ENCODE measurements around the gene JAML. TPM values are rescaled to one million over a fixed set of nuclear protein-coding genes. Genes with fewer than 3 reads are reported as not detected.

JAML gene
- total RNA-seq, 1 experiment from 2014 or later: not detected

GRCh38 chr11:118148856-118149255 is 76.0 kb downstream of the JAML start:
- H3K27me3 Mint-ChIP-seq (ENCODE audit: insufficient read depth, unreplicated experiment): peaks cover 17% of the 10 kb centered on the region
- H3K4me1 Mint-ChIP-seq (ENCODE audit: insufficient read depth, unreplicated experiment): no peaks in the 10 kb centered on the region
- no TSS peak for BruUV-seq (replicated peaks)
- TF ChIP-seq CTCF (IDR thresholded peaks at IDR 0.05; ENCODE audit: unreplicated experiment): no peak
- no peak overlapping the region for H3K27ac Mint-ChIP-seq (ENCODE audit: low read depth, unreplicated experiment)
- no peaks in the 10 kb centered on the region for H3K9me3 Mint-ChIP-seq (ENCODE audit: unreplicated experiment)
- intact Hi-C loops (cut with micrococcal nuclease): loop anchor here (5.0 kb wide), 2 partner anchors 418 to 508 kb away; partner anchors contain the start of gene IFT46
- ChIA-PET CTCF (interaction anchor here (0.7 to 1.6 kb wide), 5 partner anchors 9 to 1868 kb away, joined by 3 to 8 read pairs (median 3); no protein-coding TSS in a partner anchor), POLR2A (interaction anchor here (0.6 kb wide), 1 partner anchor 1180 kb away, joined by 3 read pairs; no protein-coding TSS in a partner anchor)
- no peaks in the 10 kb centered on the region for H3K36me3 Mint-ChIP-seq (ENCODE audit: insufficient read depth, unreplicated experiment)
- no peak overlapping the region for H3K4me3 Mint-ChIP-seq (ENCODE audit: unreplicated experiment)
- no peak for DNase-seq (ENCODE audit: unreplicated experiment)

GRCh38 chr11:118148240-118148639 is 76.6 kb downstream of the JAML start:
- peaks cover under 1% of the 10 kb centered on the region for H3K4me1 Mint-ChIP-seq (ENCODE audit: insufficient read depth, unreplicated experiment)
- H3K27ac Mint-ChIP-seq (ENCODE audit: low read depth, unreplicated experiment): no peak overlapping the region
- intact Hi-C loops (cut with micrococcal nuclease): loop anchor here (5.0 kb wide), 2 partner anchors 419 to 509 kb away; partner anchors contain the start of gene IFT46
- TF ChIP-seq CTCF (IDR thresholded peaks at IDR 0.05; ENCODE audit: unreplicated experiment): no peak
- DNase-seq (ENCODE audit: unreplicated experiment): no peak
- POLR2A ChIA-PET: no interaction called here
- H3K27me3 Mint-ChIP-seq (ENCODE audit: insufficient read depth, unreplicated experiment): peaks cover 12% of the 10 kb centered on the region
- H3K36me3 Mint-ChIP-seq (ENCODE audit: insufficient read depth, unreplicated experiment): no peaks in the 10 kb centered on the region
- CTCF ChIA-PET: interaction anchor here (1.6 to 2.4 kb wide), 3 partner anchors 23 to 143 kb away, joined by 5 to 25 read pairs (median 8); no protein-coding TSS in a partner anchor
- H3K9me3 Mint-ChIP-seq (ENCODE audit: unreplicated experiment): no peaks in the 10 kb centered on the region
- H3K4me3 Mint-ChIP-seq (ENCODE audit: unreplicated experiment): no peak overlapping the region
- no TSS peak for BruUV-seq (replicated peaks)

GRCh38 chr11:118147502-118147901 is 77.3 kb downstream of the JAML start:
- TF ChIP-seq CTCF (IDR thresholded peaks at IDR 0.05; ENCODE audit: unreplicated experiment): no peak
- H3K9me3 Mint-ChIP-seq (ENCODE audit: unreplicated experiment): no peaks in the 10 kb centered on the region
- H3K36me3 Mint-ChIP-seq (ENCODE audit: insufficient read depth, unreplicated experiment): no peaks in the 10 kb centered on the region
- peaks cover 12% of the 10 kb centered on the region for H3K27me3 Mint-ChIP-seq (ENCODE audit: insufficient read depth, unreplicated experiment)
- ChIA-PET POLR2A (no interaction called here), CTCF (interaction anchor here (1.6 to 2.4 kb wide), 2 partner anchors 24 to 144 kb away, joined by 5 to 25 read pairs; no protein-coding TSS in a partner anchor)
- intact Hi-C loops (cut with micrococcal nuclease): loop anchor here (5.0 kb wide), 2 partner anchors 420 to 510 kb away; partner anchors contain the start of gene IFT46
- DNase-seq (ENCODE audit: unreplicated experiment): no peak
- no peak overlapping the region for H3K27ac Mint-ChIP-seq (ENCODE audit: low read depth, unreplicated experiment)
- no TSS peak for BruUV-seq (replicated peaks)
- no peak overlapping the region for H3K4me3 Mint-ChIP-seq (ENCODE audit: unreplicated experiment)
- H3K4me1 Mint-ChIP-seq (ENCODE audit: insufficient read depth, unreplicated experiment): peaks cover 7% of the 10 kb centered on the region

GRCh38 chr11:118146554-118146953 is 78.3 kb downstream of the JAML start:
- TF ChIP-seq CTCF (IDR thresholded peaks at IDR 0.05; ENCODE audit: unreplicated experiment): no peak
- peaks cover 15% of the 10 kb centered on the region for H3K4me1 Mint-ChIP-seq (ENCODE audit: insufficient read depth, unreplicated experiment)
- no peak for DNase-seq (ENCODE audit: unreplicated experiment)
- CTCF ChIA-PET: interaction anchor here (0.6 to 2.8 kb wide), 4 partner anchors 9 to 140 kb away, joined by 3 to 25 read pairs (median 8); no protein-coding TSS in a partner anchor
- no peaks in the 10 kb centered on the region for H3K9me3 Mint-ChIP-seq (ENCODE audit: unreplicated experiment)
- H3K27ac Mint-ChIP-seq (ENCODE audit: low read depth, unreplicated experiment): no peak overlapping the region
- POLR2A ChIA-PET: interaction anchor here (0.8 to 1.4 kb wide), 2 partner anchors 25 to 221 kb away, joined by 4 to 7 read pairs; no protein-coding TSS in a partner anchor
- BruUV-seq (replicated peaks): no TSS peak
- no peaks in the 10 kb centered on the region for H3K36me3 Mint-ChIP-seq (ENCODE audit: insufficient read depth, unreplicated experiment)
- intact Hi-C loops (cut with micrococcal nuclease): loop anchor here (5.0 kb wide), 2 partner anchors 421 to 511 kb away; partner anchors contain the start of gene IFT46
- H3K27me3 Mint-ChIP-seq (ENCODE audit: insufficient read depth, unreplicated experiment): peaks cover 12% of the 10 kb centered on the region
- peak overlapping the region; percentile 74 for H3K4me3 Mint-ChIP-seq (ENCODE audit: unreplicated experiment)
